Astrocyte (in vitro differentiated cells and primary cell): Measurements from ENCODE around the gene FARS2.

ENCODE experiments used
- EZH2 ChIP-seq: IDR thresholded peaks from 2 replicates; pipeline ENCODE4 v1.6.1; 2012; ENCODE audit warnings: mild to moderate bottlenecking, low read length, inconsistent platforms; ENCODE audit not compliant: insufficient read depth
- TF ChIP-seq, protein P1 (sequence below): IDR thresholded peaks from 2 replicates; pipeline ENCODE4 v1.5.1; 2011; ENCODE audit warnings: low read depth, mild to moderate bottlenecking, inconsistent platforms, low read length, moderate library complexity; ENCODE audit not compliant: insufficient read depth

GRCh38 chr6:5412017-5412416 is 150.7 kb downstream of the FARS2 start:
- TF ChIP-seq, protein P1, sequence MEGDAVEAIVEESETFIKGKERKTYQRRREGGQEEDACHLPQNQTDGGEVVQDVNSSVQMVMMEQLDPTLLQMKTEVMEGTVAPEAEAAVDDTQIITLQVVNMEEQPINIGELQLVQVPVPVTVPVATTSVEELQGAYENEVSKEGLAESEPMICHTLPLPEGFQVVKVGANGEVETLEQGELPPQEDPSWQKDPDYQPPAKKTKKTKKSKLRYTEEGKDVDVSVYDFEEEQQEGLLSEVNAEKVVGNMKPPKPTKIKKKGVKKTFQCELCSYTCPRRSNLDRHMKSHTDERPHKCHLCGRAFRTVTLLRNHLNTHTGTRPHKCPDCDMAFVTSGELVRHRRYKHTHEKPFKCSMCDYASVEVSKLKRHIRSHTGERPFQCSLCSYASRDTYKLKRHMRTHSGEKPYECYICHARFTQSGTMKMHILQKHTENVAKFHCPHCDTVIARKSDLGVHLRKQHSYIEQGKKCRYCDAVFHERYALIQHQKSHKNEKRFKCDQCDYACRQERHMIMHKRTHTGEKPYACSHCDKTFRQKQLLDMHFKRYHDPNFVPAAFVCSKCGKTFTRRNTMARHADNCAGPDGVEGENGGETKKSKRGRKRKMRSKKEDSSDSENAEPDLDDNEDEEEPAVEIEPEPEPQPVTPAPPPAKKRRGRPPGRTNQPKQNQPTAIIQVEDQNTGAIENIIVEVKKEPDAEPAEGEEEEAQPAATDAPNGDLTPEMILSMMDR, result no peak
- no peak for TF ChIP-seq EZH2
